Activated CD8-positive, alpha-beta memory T cell treated with anti-CD3 and anti-CD28 coated beads for 48 hours (primary cell): ENCODE data around the gene LEP.

Experiments used
- DNase-seq, 3 experiments: peaks; one replicate each; pipeline ENCODE4 v3.0.0-alpha.2; 2020; ENCODE audit warnings: low read depth in 2 of 3, low spot score in 2 of 3

Gene LEP

DNA sequence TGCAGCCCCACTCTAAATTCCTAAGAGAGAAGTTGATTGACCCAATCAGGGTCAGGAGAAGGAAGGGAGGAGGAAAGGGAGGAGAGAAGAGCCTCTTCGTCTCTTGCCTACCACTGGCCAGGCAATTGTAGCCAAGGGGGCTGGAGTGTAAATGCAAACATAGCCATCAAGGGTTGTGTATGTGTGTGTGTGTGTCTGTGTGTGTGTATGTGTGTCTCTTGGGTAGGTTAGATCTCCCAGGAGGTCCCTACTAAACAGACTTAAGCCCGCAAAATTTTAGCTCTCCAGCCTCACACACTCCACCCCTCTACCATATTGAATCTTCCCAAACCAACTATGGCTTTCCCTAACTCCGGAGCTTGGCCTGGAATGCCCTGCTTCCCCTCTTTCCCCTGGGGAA is 3.8 kb downstream of the LEP start:
- no peak for DNase-seq

DNA sequence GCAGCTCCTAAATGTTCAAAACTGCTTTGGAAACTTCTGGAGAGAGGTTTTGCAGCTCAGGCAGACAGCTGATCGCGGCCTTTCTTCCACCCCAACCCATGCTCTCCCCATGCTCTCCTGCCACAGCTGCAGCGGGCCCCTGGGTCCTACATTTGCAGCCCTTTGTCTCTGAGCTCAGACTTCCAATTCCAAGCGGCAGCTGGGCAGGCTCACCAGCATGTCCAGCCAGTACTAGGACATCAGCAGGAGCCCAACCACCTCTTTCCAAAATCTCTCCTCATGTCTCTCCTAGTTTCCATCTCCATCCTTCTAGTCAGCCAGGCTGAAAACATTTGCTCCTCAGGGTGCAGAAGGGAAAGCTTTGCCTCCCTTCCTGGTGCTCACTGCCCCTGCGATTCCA is 6.0 kb downstream of the LEP start:
- DNase-seq, result no peak

DNA sequence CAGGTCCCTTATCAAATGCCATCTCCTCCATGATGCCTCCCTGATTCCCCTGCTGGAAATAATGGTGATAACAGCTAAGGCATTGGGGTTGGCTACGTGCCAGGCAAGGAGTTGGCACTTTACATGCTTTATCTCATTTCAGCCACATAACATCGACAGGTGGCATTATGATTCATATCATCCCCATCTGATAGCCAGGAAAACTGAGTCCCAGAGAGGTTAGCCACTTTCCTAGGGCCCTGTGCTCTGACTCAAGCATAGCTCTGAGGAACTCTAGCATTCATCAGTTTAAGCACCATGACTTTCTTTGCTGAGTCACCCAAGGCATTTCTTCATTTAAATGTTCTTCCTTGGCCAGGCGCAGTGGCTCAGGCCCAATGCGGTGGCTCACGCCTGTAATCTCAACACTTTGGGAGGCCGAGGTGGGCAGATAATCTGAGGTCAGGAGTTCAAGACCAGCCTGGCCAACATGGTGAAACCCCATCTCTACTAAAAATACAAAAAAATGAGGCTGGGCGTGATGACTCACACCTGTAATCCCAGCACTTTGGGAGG is 6.6 kb downstream of the LEP start:
- DNase-seq, result no peak

DNA sequence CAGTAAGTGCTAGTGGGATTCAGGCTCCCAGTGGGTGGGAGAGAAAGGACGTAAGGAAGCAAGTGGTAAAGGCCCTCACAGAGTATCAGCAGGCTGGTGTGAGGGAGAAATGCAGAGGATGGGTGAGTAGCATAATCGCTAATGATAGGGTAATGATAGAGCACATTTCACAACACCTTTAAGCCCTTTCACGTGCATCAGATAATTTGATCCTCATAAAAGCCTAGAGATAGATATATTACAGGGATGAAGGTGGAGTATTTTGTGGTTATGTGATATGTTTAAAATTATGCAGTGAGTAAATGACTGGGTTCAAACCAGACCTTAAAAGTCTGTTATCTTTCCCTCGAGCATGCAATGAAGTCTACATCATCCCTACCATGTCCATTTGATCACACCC is 10.3 kb downstream of the LEP start:
- no peak for DNase-seq

DNA sequence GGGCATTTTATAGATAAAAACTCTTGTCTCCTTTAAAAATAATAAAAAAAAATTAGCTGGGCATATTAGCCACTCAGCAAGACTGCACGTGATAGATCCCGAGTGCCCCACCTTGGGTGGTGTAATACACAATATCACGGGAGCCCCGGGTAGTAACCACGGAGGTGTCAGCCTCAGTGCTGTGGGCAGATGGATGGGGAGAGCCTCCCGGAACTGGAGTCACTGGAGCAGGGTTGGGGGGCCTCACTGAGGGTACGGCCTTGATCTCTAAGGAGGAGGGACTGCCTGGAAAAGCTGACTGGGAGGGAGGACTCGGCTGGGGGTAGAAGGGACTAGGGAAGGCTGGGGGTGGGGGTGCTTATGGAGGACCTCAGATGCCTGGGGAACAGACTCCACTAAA is 12.6 kb downstream of the LEP start:
- no peak for DNase-seq

DNA sequence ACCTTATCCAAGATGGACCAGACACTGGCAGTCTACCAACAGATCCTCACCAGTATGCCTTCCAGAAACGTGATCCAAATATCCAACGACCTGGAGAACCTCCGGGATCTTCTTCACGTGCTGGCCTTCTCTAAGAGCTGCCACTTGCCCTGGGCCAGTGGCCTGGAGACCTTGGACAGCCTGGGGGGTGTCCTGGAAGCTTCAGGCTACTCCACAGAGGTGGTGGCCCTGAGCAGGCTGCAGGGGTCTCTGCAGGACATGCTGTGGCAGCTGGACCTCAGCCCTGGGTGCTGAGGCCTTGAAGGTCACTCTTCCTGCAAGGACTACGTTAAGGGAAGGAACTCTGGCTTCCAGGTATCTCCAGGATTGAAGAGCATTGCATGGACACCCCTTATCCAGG is 13.4 kb downstream of the LEP start:
- DNase-seq, result no peak

DNA sequence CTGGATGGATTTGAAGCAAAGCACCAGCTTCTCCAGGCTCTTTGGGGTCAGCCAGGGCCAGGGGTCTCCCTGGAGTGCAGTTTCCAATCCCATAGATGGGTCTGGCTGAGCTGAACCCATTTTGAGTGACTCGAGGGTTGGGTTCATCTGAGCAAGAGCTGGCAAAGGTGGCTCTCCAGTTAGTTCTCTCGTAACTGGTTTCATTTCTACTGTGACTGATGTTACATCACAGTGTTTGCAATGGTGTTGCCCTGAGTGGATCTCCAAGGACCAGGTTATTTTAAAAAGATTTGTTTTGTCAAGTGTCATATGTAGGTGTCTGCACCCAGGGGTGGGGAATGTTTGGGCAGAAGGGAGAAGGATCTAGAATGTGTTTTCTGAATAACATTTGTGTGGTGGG is 14.2 kb downstream of the LEP start:
- DNase-seq, result no peak

DNA sequence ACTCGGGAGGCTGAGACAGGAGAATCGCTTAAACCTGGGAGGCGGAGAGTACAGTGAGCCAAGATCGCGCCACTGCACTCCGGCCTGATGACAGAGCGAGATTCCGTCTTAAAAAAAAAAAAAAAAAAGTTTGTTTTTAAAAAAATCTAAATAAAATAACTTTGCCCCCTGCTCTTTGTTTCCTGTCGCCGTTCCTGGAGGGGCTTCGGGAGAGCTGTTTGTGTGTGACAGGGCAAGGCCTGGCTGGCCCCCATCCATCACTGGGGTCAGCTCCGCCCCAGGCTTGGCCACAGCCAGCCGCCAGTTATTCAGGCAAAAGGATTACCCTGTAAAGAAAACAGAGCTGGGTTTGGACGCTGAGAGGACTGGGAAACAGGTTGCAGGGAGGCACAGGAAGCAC is 16.4 kb downstream of the LEP start:
- no peak for DNase-seq

DNA sequence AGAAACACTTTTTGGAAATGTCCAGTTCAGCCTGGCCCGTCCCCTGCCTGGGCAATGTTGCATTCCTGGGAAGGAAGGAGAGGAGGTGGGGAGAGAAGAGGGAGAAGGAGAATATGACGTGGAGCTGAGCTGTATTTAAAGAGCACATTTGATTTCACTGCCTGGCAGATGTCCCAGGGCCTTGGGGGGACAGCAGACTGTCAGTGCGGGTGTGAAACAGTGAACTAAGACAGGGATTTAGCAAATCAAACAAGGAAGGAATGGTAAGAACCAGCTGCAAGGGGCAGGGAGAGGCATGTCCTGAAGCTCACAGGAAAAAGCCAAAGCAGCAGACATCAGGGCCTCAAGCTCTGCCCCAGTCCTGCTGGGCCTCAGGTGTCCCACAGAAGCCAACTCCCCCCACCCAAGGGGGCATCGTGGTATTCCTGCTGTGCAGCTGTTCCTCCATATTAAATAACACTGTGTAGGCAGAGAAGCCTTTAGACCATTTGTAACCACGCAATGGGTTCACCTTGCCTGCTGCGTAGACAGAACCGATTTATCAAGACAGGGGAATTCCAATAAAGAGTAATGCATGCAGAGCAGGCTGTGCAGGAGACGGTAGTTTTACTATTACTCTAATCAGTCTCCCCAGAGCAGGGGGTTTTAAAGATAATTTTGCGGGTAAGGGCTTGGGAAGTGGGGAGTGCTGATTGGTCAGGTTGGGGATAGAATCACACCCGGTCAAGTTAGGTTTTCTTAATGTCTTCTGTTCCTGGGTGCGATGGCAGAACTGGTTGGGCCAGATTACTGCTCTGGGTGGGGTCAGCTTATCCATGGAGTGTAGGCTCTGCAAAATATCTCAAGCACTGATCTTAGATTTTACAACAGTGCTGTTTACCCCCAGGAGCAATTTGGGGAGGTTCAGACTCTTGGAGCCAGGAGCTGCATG is 18.3 kb downstream of the LEP start:
- DNase-seq, result no peak

DNA sequence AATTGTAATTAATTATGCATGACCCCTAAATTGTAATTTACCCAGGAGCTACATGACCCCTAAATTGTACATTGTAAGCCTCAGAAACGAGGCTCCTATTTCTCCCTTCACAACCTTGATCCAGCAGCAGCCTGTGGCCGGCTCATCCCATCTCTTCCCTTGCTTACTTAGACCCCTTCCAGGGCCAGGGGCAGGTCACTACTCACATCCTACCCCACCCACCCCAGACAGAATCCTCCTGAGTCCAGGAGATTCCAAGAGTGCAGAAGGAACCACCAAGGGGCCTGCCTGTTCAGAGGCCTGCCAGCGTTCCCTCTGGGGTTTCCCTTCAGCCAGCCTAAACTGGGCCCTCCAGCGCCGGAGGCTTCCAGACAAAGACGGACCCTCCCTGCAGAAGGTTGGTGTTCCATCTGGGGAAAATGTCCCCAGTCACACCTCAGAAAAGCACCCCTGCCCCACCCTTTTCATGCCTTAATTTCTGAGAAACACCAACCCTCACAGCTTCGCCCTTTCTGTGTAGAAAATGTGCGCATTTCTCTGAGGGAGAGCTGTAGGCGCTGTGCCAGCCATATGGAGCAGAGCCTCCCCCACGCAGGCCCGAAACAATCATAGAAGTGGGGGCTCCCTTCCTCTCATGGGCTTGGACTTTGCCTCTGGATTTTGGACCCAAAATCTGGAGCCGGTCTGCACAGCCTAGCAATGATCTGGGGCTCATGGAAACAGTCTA is 19.2 kb downstream of the LEP start:
- no peak for DNase-seq

DNA sequence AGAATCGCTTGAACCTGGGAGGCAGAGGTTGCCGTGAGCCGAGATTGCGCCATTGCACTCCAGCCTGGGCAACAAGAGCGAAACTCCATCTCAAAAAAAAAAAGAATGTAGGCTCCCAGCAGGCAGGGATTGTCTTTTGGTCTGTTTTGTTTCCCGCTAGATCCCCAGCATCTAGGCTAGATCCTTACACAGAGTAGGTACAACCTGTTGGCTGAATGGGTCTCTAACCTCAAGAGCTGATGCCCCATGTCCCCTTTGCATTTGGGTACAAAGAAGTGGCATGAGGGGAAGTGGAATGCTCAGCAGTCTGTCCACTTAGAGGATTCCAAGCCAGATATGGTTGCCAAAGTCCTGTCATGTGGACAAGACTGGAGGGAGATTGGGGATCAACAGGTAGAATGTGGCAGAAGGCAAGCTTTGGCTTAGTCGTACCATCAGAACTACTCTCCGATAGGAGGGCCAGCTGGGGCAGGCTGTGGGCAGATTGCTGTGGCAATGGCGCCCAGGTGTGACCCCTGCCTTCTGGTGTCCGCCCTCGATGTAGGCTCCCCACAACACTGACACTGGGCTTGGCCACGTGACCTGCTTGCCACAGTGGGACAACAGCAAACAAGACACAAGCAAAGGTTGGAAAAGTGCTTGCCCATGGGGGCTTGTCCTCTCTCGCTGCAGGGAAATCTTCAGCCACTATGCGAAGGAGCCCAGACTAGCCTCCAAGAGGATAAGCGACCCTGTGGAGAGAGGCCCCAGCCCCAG is 21.4 kb downstream of the LEP start:
- DNase-seq, result no peak

DNA sequence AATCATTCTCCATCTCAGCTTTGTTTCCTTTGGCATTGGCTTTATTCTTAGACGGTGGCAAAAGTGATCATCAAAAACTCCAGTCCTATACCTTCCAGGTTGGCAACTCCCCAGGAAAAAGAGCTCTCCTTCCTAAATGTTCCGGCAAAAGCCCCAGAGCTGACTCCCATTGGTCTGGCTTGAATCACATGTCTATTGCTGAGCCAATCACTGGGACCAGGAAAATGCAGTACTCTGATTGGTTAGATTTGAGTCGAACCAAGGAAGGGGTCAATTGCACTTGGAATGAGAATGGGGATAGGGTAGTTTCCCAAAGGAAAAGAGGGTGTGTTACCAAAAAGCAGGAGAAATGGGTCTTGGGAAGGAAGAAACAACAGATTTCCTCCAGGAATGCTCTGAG is 22.3 kb downstream of the LEP start:
- no peak for DNase-seq

DNA sequence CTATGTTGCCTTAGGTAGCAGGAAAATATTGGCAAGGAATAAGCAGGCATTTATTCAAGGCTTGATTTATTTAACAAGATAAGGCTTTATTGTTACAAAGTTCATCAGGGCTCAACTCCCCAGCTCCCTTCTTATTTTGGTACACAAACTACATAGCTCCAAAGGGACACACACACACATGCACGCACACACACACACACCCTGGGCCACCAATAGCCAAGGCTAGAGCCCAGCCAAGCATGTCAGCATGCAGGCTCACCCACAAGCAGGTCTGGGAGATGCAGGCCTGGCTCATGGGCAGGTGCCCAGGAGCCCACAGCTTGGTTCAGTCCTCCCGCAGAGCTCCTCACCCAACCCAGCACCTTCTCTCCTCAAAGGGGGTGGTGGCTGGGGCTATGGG is 23.4 kb downstream of the LEP start:
- no peak for DNase-seq

DNA sequence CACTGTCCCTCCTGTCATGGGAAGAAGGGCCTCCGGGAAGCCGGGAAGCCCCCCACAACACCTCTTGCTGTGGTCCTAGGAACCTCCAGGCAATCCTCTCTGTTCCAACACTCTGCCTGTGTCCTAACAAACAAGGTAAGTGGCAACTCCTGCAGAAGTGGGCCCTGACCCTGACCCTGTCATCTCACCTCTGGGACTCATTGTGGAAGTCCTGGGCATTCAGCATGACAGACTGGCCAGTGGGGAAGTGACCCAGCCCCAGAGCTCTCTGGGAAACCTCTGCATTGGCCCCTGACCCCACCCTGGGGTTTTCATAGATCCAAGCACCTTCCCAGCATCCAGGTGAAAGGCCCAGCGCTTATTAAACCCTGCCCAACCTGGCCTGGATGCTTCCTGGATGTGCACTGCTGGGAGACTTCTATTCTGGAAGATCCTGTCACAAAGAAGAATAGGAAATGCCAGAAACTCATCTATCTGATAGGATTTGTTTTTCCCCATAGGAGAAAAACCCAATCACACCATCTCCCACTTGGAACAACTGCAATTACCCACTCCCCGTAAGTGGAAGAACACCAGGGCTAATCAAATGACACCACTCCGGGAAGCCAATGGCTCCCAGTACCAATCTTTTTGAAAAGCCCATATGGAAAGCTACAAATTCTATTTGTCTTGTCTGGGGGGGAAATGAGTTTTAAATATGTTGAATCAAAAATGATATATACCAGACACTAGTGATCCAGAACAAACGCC is 24.3 kb downstream of the LEP start:
- no peak for DNase-seq

DNA sequence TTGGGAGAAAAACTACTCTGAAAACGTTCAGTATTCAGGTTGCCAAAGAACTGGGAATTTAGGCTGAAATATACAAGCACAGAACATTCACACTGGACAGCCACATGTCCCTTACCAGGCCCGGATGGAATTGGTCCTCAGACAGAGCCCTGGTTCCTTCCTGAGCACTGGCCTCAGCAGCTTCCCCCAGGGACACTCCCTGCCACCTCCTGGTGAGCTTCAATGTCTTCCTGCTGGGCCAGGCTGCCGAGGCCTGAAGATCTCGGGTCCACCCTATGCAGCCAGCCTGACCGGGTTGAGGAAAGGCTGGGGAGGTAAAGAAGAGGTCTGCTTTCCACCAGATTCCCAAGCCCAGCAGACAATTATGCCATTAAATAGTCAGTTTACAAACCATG is 24.8 kb downstream of the LEP start:
- DNase-seq, result no peak

DNA sequence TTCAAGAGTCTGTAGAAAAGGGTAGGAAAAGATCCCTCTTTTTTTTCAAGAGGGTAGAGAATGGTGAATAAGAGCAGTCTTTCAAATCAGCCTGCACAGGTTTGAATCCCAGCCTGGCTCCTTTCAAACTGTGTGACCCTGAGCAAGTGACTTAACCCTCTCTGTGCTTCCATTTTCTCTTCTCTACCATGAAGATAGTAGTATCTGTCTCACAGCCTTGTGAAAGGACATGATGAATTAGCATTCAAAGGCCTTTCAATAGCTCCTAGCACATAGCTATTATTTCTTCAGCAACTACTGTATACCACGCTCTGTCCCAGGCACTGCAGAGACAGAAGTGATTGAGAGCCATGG is 25.4 kb downstream of the LEP start:
- DNase-seq, result no peak

DNA sequence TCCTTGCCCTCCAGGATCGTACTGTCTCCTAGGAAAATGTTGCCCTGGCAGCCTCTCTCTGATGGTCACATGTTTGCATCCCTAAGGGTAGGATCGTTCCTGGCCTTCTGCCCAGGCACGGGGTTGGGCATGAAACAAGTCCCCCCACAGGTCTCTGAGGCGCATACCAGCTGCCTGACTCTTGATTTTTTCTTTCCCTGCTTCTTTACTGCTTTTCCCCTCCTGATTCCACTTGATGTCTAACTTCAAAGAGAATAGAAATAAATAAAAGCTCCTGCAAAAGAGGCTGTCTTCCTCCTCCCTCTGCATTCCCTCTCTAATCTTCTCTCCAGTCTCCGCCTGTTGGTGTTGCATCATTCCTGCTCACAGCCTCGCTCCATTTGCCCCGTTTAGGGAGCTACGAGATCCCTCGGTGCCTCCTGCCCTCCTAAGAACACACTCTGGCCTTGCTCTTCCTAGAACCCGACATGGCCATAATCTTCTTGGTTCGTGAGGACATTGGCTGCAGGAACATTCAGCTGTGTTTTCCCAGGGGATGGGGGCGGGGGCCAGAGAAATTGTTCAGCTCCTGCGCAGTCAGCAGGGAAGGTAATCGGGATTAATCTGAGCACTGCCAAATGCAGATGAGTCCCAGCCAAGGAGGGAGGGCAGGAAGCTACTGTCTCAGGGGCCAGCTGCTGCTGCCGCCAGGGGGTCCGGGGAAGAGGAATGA is 26.0 kb downstream of the LEP start:
- no peak for DNase-seq

DNA sequence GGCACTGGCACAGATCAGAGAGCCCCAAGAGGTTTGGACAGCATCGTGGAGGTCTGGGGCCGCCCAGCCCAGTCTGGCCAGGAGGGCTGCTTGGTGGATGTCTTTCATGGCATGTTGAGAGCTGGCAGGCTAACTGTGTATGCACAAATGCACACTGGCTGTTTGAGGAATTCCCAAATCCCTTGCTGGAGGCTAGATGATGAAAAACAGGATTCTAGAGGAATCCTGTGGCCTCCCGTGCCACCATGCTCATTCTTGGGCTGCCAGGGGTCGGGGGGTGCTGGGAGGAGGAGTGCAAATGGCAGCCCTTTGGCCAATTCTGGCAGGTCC is 26.5 kb downstream of the LEP start:
- DNase-seq, result no peak

DNA sequence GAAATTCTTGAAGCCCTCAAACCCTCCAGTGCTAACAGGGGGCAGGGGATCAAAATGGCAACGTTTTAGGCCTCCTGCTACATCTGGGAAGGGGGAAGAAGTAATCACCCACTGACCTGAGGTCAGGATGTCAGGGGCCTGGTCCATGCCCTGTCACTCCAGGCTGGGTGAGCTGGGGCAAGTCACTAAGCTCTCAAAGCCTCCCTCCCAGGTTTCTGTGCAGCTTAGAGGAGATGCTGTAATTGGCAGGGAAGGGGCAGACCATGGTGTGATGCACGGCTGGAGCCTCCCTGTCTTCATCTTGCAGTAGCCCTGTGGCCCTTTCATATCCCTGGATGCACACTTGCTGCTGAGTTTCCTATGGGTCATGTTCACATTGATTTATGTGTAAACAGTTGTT is 27.2 kb downstream of the LEP start:
- no peak for DNase-seq

DNA sequence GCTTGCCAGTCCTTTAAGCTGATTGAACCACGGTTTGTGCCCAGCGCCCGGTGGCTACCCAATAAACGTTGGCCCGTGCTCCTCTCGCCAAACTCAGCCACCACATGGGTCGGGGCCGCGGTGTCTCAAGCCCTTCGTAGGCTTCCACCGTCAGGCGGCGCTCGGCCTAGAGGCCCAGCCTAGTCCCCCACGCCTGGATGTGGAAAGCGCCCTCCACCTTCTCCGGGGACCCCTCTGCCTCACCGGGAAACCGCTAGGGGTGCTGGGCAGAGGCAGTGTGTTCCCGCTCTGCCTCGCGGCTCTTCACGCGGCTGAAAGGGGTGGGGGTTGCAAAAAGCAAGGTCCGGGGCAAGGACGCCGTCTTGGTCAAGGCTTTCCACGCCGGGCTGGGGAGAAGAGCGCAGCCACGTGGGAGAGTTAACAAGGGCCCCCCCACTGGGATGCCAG is 29.8 kb downstream of the LEP start:
- DNase-seq, result no peak
